Camera-type eye (tissue), 1 donor: ENCODE results near the gene FOXF1. TPM values are rescaled to one million over a fixed set of nuclear protein-coding genes. Genes with fewer than 3 reads are reported as not detected.

Experiments
- total RNA-seq: library from RNA; depleted of rRNA; stranded (reverse); fragments of >200 nt; gene quantifications from one replicate; pipeline ENCODE4 v1.2.3, GENCODE V29; 2014

FOXF1 gene
- 0.77 TPM for total RNA-seq

GRCh38 chr16:86510465-86511261 is at the start of gene FOXF1:
TSS of gene FOXF1 (plus strand) at chr16:86510527. CDS start at chr16:86510570, 43 bp downstream.

GRCh38 chr16:86554917-86555703 is 44.8 kb downstream of the FOXF1 start, which contains the start of gene MTHFSD:
TSS of gene MTHFSD (minus strand) at chr16:86555235. CDS start at chr16:86555184, 51 bp downstream.

Other genes starting within 250 kb of the FOXF1 start
- 39.4 TPM for gene MTHFSD, start 44.7 kb downstream of the FOXF1 start, total RNA-seq
- 2.8 TPM for gene FOXC2, start 56.3 kb downstream of the FOXF1 start, total RNA-seq
- gene FOXL1, start 68.0 kb downstream of the FOXF1 start, total RNA-seq: 2.5 TPM